Activated naive CD8-positive, alpha-beta T cell treated with anti-CD3 and anti-CD28 coated beads, Interleukin-2, amount 10 ng/mL, durations not matched to agents 7 days and 5 days (primary cell): Measurements from ENCODE around the gene AKR1B1. TPM values are rescaled to one million over a fixed set of nuclear protein-coding genes. Genes with fewer than 3 reads are reported as not detected.

Source experiments
- ATAC-seq: fragments of 150-1000 bp; cut with Tn5 transposase; one replicate; pipeline ENCODE4 v1.10.0; 2021; ENCODE audit warnings: low read depth, moderate library complexity
- POLR2A ChIA-PET: fragments of 350-600 bp; sonication (Branson Sonifier 250); formaldehyde crosslinking; loops from one replicate; lab custom pipeline; 2021; ENCODE audit warnings: antibody characterized with exemption; lab: Charles Lee
- DNase-seq: peaks from one replicate; pipeline ENCODE4 v3.0.0; 2021
- H3K27ac Mint-ChIP-seq: one replicate; pipeline ENCODE4 v1.8.0; 2022; ENCODE audit warnings: mild to moderate bottlenecking, mixed read lengths
- H3K27me3 Mint-ChIP-seq: one replicate; pipeline ENCODE4 v1.8.0; 2022; ENCODE audit warnings: mild to moderate bottlenecking, moderate library complexity, mixed read lengths
- H3K36me3 Mint-ChIP-seq: one replicate; pipeline ENCODE4 v1.8.0; 2021; ENCODE audit warnings: mild to moderate bottlenecking, mixed read lengths
- H3K4me1 Mint-ChIP-seq: one replicate; pipeline ENCODE4 v1.8.0; 2021; ENCODE audit warnings: mixed read lengths
- H3K4me3 Mint-ChIP-seq: one replicate; pipeline ENCODE4 v1.8.0; 2022; ENCODE audit warnings: mild to moderate bottlenecking, moderate library complexity, mixed read lengths
- H3K9me3 Mint-ChIP-seq: one replicate; pipeline ENCODE4 v1.8.0; 2021; ENCODE audit warnings: mixed read lengths
- total RNA-seq, 2 experiments: library from RNA; stranded (reverse); gene quantifications; one replicate each; pipeline ENCODE4 v1.2.3, GENCODE V29; 2021

Gene AKR1B1
- total RNA-seq, 2 experiments from 2014 or later = 85.1 to 91.0 TPM

DNA sequence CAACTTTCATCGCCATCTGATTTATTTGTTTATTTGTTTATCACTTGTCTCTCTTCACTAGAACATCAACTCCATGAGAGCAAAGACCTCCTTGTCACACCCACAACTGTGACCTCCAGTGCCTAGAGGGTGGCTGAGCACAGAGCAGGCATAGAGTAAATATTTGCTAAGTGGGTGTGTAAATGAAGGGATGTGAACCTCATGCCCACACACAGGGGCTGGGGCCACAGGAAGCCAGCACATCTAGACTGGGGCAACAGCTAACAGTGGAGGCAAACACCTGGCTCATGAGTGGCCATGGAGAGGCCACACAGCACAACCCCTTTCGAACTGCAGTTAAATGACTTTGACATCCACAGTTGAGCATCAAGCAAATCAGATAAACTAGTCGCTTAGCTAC, 39.8 kb downstream of the AKR1B1 start:
- Mint-ChIP-seq H3K27ac (no peak overlapping the region), H3K4me1 (peaks cover 1% of the 10 kb centered on the region), H3K9me3 (no peaks in the 10 kb centered on the region), H3K4me3 (no peak overlapping the region), H3K27me3 (peaks cover 15% of the 10 kb centered on the region), H3K36me3 (no peaks in the 10 kb centered on the region)
- DNase-seq = no peak
- ATAC-seq = no peak
- POLR2A ChIA-PET = no interaction called here

GRCh38 chr7:134415700-134416099, 43.2 kb downstream of the AKR1B1 start:
- no peak for DNase-seq
- no peak overlapping the region for H3K27ac Mint-ChIP-seq

DNA sequence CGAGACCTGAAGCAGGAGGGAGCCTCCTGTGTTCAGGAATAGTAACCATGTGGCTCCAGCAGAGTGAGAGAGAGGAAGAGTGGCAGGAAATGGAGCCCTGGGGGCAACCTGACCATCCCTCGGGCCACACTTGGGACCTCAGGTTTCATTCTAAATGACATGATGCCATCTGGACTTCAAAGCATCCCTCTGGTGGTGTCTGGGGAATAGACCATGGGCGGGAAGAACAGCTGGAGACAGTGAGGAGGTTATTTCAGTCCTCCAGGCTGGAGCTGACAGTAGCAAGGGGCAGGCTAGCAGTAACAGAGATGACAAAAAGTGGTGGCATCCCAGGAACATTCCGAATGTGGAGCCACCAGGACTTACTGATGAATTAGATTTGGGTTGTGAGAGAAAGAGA, 44.8 kb downstream of the AKR1B1 start:
- H3K27ac Mint-ChIP-seq = no peak overlapping the region
- H3K4me3 Mint-ChIP-seq = no peak overlapping the region
- no peak for ATAC-seq
- H3K36me3 Mint-ChIP-seq = no peaks in the 10 kb centered on the region
- no peaks in the 10 kb centered on the region for H3K9me3 Mint-ChIP-seq
- no peak for DNase-seq
- POLR2A ChIA-PET = no interaction called here
- no peaks in the 10 kb centered on the region for H3K4me1 Mint-ChIP-seq
- H3K27me3 Mint-ChIP-seq = peaks cover 12% of the 10 kb centered on the region

More at GRCh38 chr7:134415700-134416099, 43.2 kb downstream of the AKR1B1 start:
- Mint-ChIP-seq H3K36me3 (no peaks in the 10 kb centered on the region), H3K27me3 (peaks cover 9% of the 10 kb centered on the region), H3K9me3 (no peaks in the 10 kb centered on the region), H3K4me1 (peaks cover 1% of the 10 kb centered on the region), H3K4me3 (no peak overlapping the region)
- no peak for ATAC-seq
- POLR2A ChIA-PET = no interaction called here

DNA sequence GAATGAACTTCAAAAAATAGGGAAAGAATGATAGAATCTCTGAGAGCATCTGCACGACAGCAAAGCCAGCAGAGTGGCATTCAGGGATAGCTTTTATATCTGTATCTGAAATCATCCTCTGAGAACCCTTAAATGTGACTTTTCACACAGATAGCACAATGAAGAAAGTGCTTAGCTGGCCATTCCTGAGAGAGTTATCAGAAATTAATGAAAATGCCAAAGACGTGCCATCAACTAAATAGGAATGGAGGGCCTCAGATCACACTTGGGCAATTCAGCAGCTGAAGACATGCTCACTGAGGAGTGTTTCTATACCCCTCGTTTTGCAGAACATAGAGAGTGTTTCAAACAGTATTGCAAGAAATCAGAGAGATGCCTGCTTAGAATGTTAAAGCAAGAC, 51.6 kb downstream of the AKR1B1 start:
- H3K27ac Mint-ChIP-seq = no peak overlapping the region
- DNase-seq (no peak), ATAC-seq (no peak)
- H3K27me3 Mint-ChIP-seq = peaks cover 14% of the 10 kb centered on the region
- POLR2A ChIA-PET = no interaction called here
- peaks cover 2% of the 10 kb centered on the region for H3K9me3 Mint-ChIP-seq
- no peaks in the 10 kb centered on the region for H3K36me3 Mint-ChIP-seq
- H3K4me3 Mint-ChIP-seq = no peak overlapping the region
- no peaks in the 10 kb centered on the region for H3K4me1 Mint-ChIP-seq

- no peaks in the 10 kb centered on the region for H3K36me3 Mint-ChIP-seq
- peaks cover 2% of the 10 kb centered on the region for H3K9me3 Mint-ChIP-seq
- POLR2A ChIA-PET = no interaction called here
- no peaks in the 10 kb centered on the region for H3K4me1 Mint-ChIP-seq
- H3K27ac Mint-ChIP-seq = no peak overlapping the region
- no peak for ATAC-seq
- DNase-seq = no peak
- peaks cover 16% of the 10 kb centered on the region for H3K27me3 Mint-ChIP-seq
- no peak overlapping the region for H3K4me3 Mint-ChIP-seq
Observed at GRCh38 chr7:134406431-134406830, 52.5 kb downstream of the AKR1B1 start.

DNA sequence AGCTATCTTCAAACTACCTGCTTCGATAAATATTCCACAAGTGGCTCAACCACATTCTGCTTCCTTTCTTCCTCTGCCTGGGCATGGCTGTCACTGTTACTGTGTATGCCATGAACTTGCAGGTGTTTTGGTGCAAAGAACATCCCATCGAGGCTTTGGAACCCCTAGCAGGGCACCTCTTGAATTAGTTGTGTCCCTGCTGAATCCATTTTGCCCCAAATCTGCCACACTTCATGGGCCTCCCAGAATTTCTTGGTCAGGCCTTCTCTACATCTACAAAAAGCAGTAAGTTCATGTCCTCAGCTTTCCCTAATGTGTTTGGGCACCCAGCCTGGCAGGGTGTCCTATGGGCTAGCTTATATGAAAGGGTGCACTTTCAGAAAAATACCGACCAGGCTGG, 53.6 kb downstream of the AKR1B1 start:
- ATAC-seq (no peak), DNase-seq (no peak)
- H3K4me3 Mint-ChIP-seq = no peak overlapping the region
- peaks cover 2% of the 10 kb centered on the region for H3K9me3 Mint-ChIP-seq
- POLR2A ChIA-PET = no interaction called here
- peaks cover 16% of the 10 kb centered on the region for H3K27me3 Mint-ChIP-seq
- no peaks in the 10 kb centered on the region for H3K4me1 Mint-ChIP-seq
- no peaks in the 10 kb centered on the region for H3K36me3 Mint-ChIP-seq
- no peak overlapping the region for H3K27ac Mint-ChIP-seq

- DNase-seq = no peak
- Mint-ChIP-seq H3K27ac (no peak overlapping the region), H3K36me3 (no peaks in the 10 kb centered on the region), H3K9me3 (peaks cover 2% of the 10 kb centered on the region), H3K4me1 (no peaks in the 10 kb centered on the region), H3K4me3 (no peak overlapping the region), H3K27me3 (peaks cover 19% of the 10 kb centered on the region)
- no peak for ATAC-seq
- POLR2A ChIA-PET = no interaction called here
Observed at GRCh38 chr7:134403062-134403461, 55.8 kb downstream of the AKR1B1 start.

GRCh38 chr7:134400859-134401258, 58.0 kb downstream of the AKR1B1 start:
- POLR2A ChIA-PET = no interaction called here
- H3K9me3 Mint-ChIP-seq = peaks cover 2% of the 10 kb centered on the region
- no peak for ATAC-seq
- no peak for DNase-seq
- no peaks in the 10 kb centered on the region for H3K36me3 Mint-ChIP-seq
- H3K4me1 Mint-ChIP-seq = no peaks in the 10 kb centered on the region
- no peak overlapping the region for H3K4me3 Mint-ChIP-seq
- peaks cover 12% of the 10 kb centered on the region for H3K27me3 Mint-ChIP-seq
- no peak overlapping the region for H3K27ac Mint-ChIP-seq

DNA sequence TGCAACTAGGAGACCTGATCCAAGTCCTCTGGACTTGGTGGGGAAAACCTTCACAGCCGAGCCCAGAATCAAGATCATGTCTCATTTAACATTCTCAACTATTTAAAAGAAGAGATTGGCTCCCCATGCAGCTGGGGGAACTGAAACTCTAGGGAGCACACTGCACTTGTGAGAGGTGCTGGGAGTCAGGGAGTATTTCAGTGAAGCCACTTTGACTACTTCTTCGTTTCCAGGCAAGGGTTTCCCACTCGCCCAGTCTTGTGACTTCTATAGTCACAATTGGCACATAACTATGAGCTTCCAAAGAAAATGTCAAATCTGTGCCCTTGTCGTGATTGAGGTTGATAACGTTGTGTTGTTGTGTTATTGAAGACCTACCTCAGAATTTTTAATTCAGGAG, 62.9 kb downstream of the AKR1B1 start:
- ATAC-seq (no peak), DNase-seq (no peak)
- POLR2A ChIA-PET = no interaction called here
- no peak overlapping the region for H3K4me3 Mint-ChIP-seq
- no peak overlapping the region for H3K27ac Mint-ChIP-seq
- H3K9me3 Mint-ChIP-seq = no peaks in the 10 kb centered on the region
- no peaks in the 10 kb centered on the region for H3K4me1 Mint-ChIP-seq
- no peaks in the 10 kb centered on the region for H3K36me3 Mint-ChIP-seq
- H3K27me3 Mint-ChIP-seq = peaks cover 9% of the 10 kb centered on the region

- Mint-ChIP-seq H3K27me3 (peaks cover 9% of the 10 kb centered on the region), H3K27ac (no peak overlapping the region), H3K4me1 (no peaks in the 10 kb centered on the region), H3K9me3 (no peaks in the 10 kb centered on the region), H3K4me3 (no peak overlapping the region), H3K36me3 (no peaks in the 10 kb centered on the region)
- ATAC-seq (no peak), DNase-seq (no peak)
- POLR2A ChIA-PET = no interaction called here
Observed at GRCh38 chr7:134395604-134396003, 63.3 kb downstream of the AKR1B1 start.

- ATAC-seq = no peak
- POLR2A ChIA-PET = no interaction called here
- no peaks in the 10 kb centered on the region for H3K4me1 Mint-ChIP-seq
Observed at GRCh38 chr7:134394056-134394455, 64.8 kb downstream of the AKR1B1 start.

More at GRCh38 chr7:134394056-134394455, 64.8 kb downstream of the AKR1B1 start:
- no peak overlapping the region for H3K4me3 Mint-ChIP-seq
- H3K9me3 Mint-ChIP-seq = no peaks in the 10 kb centered on the region
- no peak for DNase-seq
- H3K36me3 Mint-ChIP-seq = no peaks in the 10 kb centered on the region
- no peak overlapping the region for H3K27ac Mint-ChIP-seq
- peaks cover 8% of the 10 kb centered on the region for H3K27me3 Mint-ChIP-seq

Other genes with a start within 250 kb of the AKR1B1 start
- gene SLC35B4, start 142.2 kb downstream of the AKR1B1 start, total RNA-seq = 10 to 100 TPM; 13.3 to 13.8 TPM
- not detected for gene AKR1B10, start 68.5 kb upstream of the AKR1B1 start, total RNA-seq
- gene AKR1B15, start 90.0 kb upstream of the AKR1B1 start, total RNA-seq = not detected
- 10 to 100 TPM; 13.1 to 13.2 TPM for gene BPGM, start 187.8 kb upstream of the AKR1B1 start, total RNA-seq